ENCODE data around the gene ETFA.
"Not testable (repeated sequence)": the region's sequence is repeated elsewhere in the genome, so short reads cannot be mapped to it uniquely, and the experiment has no call there.

Gene ETFA

DNA sequence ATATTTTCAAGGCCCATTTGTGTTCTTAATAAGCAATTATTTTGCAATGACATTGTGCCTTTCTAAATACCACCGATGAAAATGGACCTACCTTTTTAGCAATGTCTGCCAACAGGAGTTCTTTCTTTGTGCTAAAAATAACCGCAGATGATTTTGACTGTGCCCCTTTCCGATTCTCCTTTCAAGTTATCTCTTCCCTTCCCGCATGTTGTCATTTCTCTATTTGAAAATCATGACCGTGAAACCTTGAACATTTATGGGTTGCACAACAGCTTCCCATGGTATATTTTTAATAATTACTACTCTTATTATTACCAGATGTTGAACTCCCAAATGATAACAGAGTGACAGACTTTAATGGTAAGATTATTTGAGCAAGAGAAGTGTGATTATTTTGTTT is 10.3 kb upstream of the ETFA start:
- DNase-seq: no peak

DNA sequence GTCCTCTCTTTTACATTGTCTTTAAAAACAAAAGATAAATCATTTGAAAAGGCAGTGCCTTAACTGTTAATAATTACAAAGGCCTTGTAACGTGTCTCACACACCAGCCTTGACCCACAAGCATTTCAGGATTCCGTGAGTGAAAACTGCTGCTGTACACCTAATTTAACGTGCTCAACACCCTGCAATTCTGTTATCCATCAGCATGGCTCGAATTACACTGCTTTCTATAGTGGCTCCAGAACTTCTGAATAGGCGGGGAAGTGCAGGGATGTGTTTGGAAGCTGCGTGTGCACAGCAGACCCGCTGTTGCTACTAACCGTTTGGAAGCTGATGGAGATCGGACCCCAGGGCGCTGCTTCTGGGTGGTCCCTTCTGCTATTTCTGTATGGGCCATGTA is 9.9 kb upstream of the ETFA start:
- no peak for DNase-seq

DNA sequence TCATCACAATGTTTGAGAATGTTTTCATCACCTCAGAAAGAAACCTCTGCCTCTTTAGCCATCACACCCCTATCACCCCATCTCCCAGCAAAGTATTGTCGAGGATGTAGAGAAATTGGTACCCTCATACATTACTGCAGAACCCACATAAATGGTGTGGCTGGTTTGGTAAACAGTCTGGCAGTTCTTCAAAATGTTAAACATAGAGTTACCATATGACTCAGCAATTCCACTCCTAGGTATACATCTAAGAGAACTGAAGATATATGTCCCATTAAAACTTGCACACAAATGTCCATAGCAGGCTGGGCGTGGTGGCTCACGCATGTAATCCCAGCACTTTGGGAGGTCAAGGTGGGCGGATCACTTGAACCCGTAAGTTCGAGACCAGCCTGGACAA is 8.7 kb upstream of the ETFA start:
- no peak for DNase-seq

DNA sequence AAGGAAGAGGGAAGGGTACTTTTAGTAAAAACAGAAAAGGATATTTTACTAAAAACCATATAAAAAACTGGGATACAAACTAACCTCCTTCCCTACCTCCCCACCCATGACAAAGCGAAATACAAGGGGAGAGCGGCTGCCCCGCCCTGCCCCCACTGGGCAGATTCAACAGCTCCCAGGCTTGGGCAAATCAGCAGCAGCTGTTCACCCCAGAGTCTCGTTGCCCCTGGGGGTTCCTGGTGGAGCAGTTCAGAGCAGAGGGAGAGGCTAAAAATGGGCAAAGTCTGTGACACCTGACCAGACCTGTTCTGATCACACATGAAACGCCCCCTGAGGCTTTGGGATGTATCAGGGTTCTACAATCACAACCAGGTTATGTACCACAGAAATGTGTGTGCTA is 2.5 kb upstream of the ETFA start:
- DNase-seq: no peak

DNA sequence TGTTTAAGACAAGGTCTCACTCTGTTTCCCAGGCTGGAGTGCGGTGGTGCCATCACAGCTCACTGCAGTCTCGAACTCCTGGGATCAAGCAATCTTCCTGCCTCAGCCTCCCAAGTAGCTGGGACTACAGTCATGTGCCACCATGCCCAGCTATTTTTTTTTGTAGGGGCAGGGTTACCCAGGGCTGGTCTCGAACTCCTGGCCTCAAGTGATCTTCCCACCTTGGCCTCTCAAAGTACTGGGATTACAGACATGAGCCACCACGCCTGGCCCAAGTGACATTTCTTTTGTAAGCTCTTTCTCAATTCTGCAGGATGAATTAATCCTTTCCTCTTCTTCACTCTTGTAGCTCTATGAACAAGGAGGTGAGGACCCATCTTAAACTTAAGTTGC is 1.9 kb upstream of the ETFA start:
- not testable (repeated sequence) for DNase-seq

DNA sequence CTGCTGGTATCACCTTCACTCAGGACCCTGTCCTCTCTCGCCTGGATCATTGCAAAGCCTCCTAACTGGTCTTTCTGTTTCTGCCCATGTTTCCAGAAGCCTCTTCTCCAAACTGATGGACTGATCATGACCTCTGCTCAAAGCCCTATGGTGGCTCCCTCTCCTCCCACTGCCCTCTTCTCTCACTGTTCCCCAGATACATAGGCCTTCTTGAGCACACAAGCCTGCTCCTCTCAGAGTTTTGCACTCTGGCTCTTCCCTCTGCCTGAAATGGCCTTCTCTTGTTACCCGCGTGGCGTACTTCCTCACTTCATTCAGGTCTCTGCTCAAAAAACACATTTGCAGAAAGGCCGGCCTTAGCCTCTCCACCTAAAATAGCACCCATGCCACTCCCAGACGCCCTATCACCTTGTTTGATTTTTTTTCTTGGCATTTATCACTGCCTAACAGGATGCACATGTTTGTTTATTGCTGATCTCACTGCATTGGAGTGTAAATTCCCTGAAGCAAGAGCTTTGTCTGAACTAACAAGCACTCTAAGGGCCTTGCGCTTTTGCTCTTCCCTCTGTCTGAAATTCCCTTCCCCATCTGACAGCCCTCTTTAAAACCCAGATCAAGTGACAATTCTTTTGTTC is 1.4 kb upstream of the ETFA start:
- DNase-seq: no peak

DNA sequence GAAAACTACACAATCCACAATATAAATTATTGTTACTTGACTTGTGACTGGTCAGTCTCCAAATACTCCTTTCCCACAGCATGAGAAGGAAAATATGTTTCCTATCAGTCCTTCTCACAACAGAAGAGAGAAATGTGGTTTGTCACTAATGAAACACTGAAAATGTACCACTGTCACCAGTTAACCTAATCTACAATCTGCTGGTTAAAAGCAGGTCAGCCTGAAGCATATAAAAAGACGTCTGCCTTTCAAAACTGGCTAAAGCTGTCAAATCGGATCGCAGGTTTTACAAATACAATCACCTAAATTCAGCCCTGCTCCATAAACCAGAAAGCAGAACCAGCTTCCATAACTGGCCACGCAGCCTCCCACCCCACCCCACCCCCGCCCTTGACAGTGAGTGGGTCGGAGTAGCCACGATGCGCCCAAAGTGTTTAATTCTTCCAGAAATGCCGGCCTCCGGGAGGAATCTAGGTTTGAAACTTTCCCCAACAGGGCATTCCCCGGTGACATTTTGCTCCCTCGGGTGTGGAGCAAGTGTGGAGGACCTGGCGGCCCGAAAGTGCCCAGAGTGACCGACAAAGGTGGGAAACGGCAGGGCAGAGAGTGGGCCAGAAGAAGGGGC is 682 bp downstream of the ETFA start:
- no peak for DNase-seq

DNA sequence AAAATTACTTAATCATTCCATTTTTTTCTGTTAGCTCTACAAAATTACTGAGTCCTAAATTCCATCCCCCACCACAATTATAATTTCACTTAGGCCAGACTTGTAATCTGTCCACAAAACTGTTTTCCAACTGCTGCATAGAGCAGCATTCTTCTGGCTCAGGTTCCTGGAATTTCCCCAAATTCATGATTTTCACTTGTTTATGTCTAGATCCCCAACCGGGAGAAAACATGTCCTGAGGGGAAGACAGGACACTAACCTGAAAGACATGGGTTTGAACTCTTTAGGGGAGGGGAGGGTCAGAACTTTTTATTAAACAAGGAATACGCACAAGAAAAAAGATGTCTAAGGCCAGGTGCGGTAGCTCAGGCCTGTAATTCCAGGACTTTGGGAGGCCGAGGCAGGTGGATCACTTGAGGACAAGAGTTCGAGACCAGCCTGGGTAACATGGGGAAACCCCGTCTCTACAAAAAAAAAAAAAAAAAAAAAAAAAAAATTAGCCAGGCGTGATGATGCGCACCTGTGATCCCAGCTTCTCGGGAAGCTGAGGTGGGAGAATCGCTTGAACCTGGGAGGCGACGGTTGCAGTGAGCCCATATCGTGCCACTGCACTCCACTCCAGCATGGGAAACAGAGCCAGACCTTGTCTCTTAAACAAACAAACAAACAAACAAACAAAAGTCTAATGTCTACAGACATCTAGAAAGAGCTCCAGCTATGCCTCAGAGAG is 1.5 kb downstream of the ETFA start:
- DNase-seq: no peak

DNA sequence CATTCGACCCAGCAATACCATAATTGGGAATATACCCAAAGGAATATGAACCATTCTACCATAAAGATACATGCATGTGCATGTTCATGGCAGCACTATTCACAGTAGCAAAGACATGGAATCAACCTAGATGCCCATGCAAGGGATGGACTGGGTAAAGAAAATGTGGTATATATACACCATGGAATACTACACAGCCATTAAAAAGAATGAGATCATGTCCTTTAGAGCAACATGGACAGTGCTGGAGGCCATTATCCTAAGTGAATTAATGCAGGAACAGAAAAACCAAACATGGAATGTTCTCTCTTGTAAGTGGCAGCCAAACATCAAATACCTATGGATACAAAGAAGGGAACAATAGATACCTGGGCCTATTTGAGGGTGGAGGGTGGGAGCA is 7.4 kb downstream of the ETFA start:
- DNase-seq: no peak

DNA sequence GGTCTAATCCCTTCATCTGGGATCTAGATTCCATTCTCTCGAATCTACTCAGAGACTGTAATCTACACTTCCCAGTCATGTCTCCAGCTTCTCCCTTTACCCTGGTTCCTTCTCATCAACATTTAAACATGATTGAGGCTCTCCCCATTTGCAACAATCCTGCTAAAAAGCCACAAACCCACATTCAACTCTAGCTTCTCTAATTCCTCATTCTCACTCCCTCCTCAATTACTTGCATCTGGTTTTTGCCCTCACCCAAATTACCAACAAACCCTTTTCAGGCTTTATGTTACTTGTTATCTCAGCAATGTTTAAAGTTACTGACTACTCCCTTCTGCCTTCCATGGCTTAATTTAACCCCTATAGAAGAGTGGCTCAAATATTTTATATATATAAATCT is 11.5 kb downstream of the ETFA start:
- DNase-seq: no peak

DNA sequence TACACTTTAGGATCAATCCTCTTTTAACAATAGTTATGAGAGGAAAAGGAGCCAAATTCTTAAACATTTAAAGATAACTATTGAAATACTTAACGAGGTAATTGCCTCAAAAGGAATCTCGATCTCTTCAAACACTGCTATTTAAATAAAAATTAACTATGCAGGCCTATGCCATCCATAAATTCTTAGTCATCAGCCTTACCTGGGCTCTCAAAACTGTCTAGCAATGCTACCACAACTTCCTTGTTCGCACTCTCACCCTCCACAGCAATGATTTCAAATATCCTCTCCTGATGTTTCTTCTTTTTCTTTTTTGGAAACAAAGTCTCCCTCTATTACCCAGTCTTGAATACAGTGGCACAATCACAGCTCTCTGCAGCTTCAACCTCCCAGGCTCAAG is 12.3 kb downstream of the ETFA start:
- no peak for DNase-seq

DNA sequence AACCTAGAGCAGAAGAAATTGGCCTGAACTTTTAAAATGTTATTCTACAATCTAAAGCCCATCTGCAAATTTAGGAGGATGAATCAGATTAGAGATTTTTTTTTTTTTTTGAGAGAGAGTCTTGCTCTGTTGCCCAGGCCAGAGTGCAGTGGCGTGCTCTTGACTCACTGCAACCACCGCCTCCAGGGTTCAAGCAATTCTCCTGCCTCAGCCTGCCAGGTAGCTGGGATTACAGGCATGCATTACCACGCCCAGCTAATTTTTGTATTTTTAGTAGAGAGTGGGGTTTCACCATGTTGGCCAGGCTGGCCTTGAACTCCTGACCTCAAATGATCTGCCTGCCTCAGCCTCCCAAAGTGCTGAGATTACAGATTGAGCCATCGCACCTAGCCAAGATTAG is 13.3 kb downstream of the ETFA start:
- DNase-seq: not testable (repeated sequence)

DNA sequence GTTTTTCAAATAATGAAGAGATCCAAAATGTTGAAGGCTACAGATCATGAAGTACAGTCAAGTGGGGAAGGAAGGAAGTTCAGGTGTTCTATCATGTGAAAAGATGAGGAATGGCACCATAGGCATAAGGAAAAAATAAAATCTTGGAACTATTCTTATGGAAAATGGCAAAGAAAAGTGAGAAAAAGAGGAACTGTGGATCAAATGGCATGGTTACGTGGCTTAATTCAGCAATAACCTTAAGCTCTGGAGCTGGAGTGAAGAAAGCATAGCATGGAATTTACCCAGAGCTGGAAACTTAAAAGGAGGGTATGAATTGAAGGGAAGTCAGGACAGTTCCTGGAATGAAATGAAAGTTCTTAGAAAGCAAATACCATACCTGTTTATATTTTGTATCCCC is 14.4 kb downstream of the ETFA start:
- no peak for DNase-seq

DNA sequence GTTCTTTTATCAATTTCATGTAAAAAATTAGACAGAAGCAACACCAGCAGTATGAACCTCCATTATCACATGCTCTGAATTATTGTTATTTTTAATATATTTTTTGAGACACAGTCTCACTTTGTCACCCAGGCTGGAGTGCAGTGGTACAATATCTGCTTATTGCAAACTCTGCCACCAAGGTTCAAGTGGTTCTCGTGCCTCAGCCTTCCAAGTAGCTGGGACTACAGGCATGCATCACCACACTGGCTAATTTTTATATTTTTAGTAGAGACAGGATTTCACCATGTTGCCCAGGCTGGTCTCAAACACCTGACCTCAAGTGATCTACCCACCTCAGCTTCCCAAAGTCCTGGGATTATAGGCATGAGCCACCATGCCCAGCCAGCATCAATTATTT is 16.8 kb downstream of the ETFA start:
- not testable (repeated sequence) for DNase-seq

DNA sequence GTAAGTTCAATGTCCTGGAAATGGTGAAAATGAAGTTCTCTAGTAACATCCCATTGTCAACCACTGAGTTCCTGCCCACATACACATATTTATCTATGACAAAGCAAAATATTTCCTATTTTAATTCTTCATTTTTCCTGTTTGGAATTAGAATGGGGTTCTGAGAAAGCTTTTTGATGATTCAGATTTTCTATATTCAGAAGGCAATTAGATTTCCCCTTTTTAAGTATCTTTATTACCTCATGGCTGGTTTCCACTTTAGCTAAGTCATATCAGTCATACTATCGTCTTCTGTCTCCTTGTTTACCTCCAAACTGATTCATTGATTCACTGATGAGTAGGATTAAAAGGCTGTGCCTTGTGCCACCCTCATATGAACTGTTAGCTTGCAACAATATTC is 17.9 kb downstream of the ETFA start:
- DNase-seq: no peak

DNA sequence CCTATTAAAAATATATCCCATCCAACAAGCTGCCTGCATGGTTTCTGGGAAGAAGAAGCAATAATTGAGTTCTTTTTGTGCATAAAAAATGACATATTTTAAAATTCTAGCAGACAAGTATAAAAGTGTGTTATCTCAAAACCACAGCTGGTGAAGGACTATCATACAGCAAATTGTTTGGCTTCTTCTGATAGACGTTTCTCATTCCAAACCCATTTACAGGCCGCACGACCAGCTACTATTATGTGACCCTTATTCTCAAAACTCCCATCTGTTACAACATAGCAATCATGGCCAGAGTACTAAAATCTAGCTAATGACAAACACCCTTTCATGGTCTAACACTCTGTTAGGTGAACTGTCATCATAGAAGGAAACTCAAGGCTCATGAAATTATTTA is 21.7 kb downstream of the ETFA start:
- no peak for DNase-seq

DNA sequence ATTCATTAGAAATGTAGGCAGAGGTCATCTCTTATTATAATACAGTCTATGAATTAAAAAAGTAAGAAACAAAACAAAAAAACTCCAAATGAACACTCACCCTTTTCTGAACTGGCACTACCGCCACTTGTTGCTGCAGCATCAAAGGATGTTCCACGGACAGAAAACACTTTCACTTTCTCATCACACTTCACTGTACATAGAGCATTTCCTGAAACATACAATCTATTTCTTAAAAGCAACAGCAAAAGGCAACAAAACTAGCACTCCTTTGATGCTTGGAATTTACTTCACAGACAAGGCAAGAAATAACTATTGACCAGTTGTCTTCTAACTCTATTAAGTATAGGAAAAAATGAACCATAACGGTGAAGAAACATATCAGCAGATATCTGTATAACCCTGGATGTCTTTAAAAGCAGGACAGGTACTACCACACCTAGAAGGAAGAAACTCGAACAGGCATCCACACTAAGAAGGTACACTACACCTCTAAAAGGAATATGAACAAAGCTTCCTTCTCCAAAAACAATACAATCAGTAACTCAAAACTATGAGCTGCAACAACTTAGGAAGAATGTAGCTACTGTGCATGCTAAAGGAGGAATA is 24.9 kb downstream of the ETFA start:
- no peak for DNase-seq

DNA sequence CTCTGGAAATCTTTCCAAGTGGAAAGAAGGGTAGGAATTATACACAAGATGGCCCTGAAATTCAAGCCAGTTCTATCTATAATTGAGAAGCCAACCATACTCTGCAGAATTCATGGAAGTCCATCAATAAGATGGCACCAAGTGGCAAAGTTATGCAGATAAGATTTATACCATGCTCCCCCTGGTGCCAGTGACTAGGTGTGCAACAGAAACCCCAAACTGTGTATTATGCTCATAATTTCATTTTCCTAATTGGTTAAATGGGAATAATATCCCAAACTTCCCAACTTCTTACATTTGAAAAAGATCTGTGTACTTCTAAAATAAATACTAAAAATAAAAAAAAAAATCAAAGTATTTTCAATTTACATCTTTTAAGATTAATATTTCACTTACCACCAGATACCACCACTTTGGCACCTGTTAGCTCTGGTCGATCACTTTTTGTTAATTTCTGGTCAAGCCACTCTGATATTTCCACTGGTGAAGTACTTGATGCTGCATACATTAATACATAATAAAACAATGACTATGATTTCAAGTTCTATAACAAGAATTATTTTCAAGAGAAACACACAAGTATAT is 25.9 kb downstream of the ETFA start:
- DNase-seq: no peak

DNA sequence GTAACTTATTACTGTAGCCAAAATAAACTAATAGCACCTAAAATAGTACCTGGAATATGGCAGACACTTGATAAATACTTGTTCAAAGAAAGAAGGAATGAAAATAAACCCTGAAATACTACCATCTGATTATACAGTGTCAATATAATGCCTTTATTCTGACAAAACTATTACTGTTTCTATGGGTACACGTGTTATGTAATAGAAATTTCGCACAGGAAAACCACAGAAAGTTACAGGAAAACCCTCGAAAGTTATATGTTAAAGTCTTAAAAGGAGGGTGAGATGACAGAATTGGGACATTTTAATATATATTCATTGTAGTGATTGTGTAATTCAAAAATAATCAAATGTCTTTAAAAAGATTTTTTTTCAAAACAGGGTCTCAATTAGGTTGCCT is 28.8 kb downstream of the ETFA start:
- DNase-seq: no peak

DNA sequence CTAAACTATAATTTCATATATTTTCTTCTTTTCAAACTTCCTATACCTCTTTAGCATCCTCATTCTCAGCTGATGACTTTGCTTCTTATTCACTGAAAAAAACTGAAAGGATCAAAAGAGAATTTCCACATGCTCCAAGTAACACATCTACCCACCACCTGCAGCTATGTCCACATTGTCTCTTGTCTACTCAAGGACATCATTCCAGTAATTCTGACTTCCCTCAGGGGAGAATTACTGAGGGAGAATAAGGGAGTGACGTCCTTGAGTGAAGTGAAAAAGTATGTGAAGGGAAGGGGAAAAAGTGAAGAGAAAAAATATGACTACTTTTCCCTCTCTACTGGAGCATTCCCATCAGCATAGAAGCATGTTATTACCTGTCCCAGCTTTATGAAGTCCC is 32.6 kb downstream of the ETFA start:
- no peak for DNase-seq

DNA sequence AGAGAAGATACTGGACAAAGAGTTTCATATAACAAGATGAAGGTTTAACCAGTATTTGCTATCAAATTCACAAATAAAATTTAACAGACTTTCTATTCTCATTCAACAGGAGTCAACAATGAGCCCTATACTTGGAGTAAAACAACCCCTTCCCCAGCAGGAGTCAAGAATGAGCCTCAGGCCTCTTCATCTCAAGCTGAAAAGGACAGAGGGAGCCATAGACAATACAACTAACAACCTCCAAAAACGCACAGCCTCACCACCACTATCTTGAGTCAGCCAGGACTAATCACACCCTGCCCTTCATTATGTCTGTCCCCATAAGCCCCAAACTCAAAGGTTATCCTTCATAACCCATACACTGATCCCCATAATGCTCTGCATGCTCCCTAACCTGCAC is 36.4 kb downstream of the ETFA start:
- no peak for DNase-seq

DNA sequence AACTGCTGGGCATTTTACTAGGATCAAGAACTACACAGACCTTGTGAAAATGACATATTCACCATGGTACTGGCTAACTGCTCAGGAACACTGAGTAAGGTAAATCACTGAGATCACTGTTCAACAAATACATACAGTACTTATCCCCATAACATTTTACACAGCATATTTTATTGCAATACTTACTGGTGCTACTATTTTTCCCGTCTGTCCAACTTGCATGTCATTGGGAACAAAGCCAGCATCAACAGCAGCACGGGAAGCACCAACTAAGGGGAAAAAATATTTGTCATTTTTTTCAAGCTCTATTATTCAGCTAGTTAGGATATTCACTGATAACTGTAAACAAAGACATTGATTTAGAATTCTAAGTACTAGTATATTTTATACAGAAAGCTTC is 37.0 kb downstream of the ETFA start:
- no peak for DNase-seq

DNA sequence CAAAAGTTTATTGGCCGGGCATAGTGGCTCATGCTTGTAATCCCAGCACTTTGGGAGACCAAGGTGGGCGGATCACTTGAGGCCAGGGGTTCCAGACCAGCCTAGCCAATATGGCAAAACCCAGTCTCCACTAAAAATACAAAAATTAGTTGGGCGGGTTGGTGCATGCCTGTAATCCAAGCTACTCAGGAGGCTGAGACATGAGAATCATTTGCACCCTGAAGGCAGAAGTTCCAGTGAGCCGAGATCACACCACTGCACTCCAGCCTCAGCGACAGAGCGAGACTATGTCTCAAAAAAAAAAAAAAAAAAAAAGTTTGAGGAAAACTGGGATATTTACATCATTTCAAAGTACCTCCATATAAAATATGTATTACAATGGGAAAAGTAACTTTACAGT is 40.4 kb downstream of the ETFA start:
- no peak for DNase-seq

DNA sequence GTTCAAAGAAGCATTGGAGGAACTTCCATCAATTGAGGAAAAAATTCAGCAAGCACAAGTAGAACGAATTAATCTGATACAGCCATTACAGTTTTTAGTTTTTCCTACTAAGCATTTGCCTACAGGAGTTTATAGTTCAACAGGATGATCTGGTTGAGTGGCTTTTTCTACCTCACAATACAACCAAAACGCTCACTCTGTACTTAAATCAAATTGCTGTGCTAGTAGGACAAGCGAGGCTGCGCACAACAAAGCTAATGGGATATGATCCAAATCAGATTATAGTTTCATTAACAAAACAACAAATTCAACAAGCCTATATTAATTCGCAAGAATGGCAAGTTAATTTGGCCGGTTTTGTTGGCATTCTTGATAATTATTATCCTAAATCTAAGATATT is 44.2 kb downstream of the ETFA start:
- no peak for DNase-seq

Data from NCI-H748 treated with DMSO at 0.1 percent for 48 hours (cell line).